ENCODE data around the gene SOWAHB. TPM values are rescaled to one million over a fixed set of nuclear protein-coding genes. Genes with fewer than 3 reads are reported as not detected.

Gene SOWAHB
- total RNA-seq, 2 experiments from 2014 or later, result not detected

- no peak for TF ChIP-seq EZH2phosphoT487 (IDR thresholded peaks at IDR 0.05; ENCODE audit: borderline replicate concordance, low read depth, low read length)
- TF ChIP-seq, protein P1, sequence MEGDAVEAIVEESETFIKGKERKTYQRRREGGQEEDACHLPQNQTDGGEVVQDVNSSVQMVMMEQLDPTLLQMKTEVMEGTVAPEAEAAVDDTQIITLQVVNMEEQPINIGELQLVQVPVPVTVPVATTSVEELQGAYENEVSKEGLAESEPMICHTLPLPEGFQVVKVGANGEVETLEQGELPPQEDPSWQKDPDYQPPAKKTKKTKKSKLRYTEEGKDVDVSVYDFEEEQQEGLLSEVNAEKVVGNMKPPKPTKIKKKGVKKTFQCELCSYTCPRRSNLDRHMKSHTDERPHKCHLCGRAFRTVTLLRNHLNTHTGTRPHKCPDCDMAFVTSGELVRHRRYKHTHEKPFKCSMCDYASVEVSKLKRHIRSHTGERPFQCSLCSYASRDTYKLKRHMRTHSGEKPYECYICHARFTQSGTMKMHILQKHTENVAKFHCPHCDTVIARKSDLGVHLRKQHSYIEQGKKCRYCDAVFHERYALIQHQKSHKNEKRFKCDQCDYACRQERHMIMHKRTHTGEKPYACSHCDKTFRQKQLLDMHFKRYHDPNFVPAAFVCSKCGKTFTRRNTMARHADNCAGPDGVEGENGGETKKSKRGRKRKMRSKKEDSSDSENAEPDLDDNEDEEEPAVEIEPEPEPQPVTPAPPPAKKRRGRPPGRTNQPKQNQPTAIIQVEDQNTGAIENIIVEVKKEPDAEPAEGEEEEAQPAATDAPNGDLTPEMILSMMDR (conservative IDR thresholded peaks at IDR 0.05; ENCODE audit: low read length), result no peak
- POLR2A ChIA-PET, result no interaction called here
These were observed 7.6 kb upstream of the SOWAHB start for GRCh38 chr4:76905521-76905920.

GRCh38 chr4:76904646-76905190 is 6.8 kb upstream of the SOWAHB start:
- Histone ChIP-seq H4K20me1 (ENCODE audit: insufficient read depth, low read length) (no peaks in the 10 kb centered on the region), H3K4me1 (ENCODE audit: insufficient read depth, low read length, poor library complexity, severe bottlenecking) (no peaks in the 10 kb centered on the region), H2AFZ (ENCODE audit: low read length) (no peak overlapping the region), H3K9me3 (ENCODE audit: low read length) (no peaks in the 10 kb centered on the region), H3K79me2 (ENCODE audit: insufficient read depth, low read depth, low read length) (no peaks in the 10 kb centered on the region), H3K27ac (ENCODE audit: low read depth, low read length, poor library complexity, severe bottlenecking) (no peak overlapping the region), H3K4me3 (ENCODE audit: low read depth, low read length, poor library complexity, severe bottlenecking) (no peak overlapping the region), H3K4me2 (ENCODE audit: low read length) (no peak overlapping the region), H3K9me2 (ENCODE audit: insufficient read depth, low read length) (no peaks in the 10 kb centered on the region), H3K36me3 (ENCODE audit: insufficient read depth, low read length) (no peaks in the 10 kb centered on the region)
- BruUV-seq (replicated peaks), result no TSS peak
- no peak for DNase-seq (ENCODE audit: low spot score)
- intact Hi-C loops (cut with micrococcal nuclease; ENCODE audit: unreplicated experiment), result no loop called here
- CTCF ChIA-PET (ENCODE audit: unreplicated experiment), result no interaction called here
- POLR2A ChIA-PET, result no interaction called here
- TF ChIP-seq, protein P1 (conservative IDR thresholded peaks at IDR 0.05; ENCODE audit: low read length), result no peak
- no peak for TF ChIP-seq EZH2phosphoT487 (IDR thresholded peaks at IDR 0.05; ENCODE audit: borderline replicate concordance, low read depth, low read length)

More at GRCh38 chr4:76905521-76905920, 7.6 kb upstream of the SOWAHB start:
- Histone ChIP-seq H4K20me1 (ENCODE audit: insufficient read depth, low read length) (no peaks in the 10 kb centered on the region), H3K9me3 (ENCODE audit: low read length) (no peaks in the 10 kb centered on the region), H3K4me3 (ENCODE audit: low read depth, low read length, poor library complexity, severe bottlenecking) (no peak overlapping the region), H3K36me3 (ENCODE audit: insufficient read depth, low read length) (no peaks in the 10 kb centered on the region), H3K79me2 (ENCODE audit: insufficient read depth, low read depth, low read length) (no peaks in the 10 kb centered on the region), H2AFZ (ENCODE audit: low read length) (no peak overlapping the region), H3K4me1 (ENCODE audit: insufficient read depth, low read length, poor library complexity, severe bottlenecking) (no peaks in the 10 kb centered on the region), H3K27ac (ENCODE audit: low read depth, low read length, poor library complexity, severe bottlenecking) (no peak overlapping the region), H3K9me2 (ENCODE audit: insufficient read depth, low read length) (no peaks in the 10 kb centered on the region), H3K4me2 (ENCODE audit: low read length) (no peak overlapping the region)
- BruUV-seq (replicated peaks), result no TSS peak
- no peak for DNase-seq (ENCODE audit: low spot score)
- CTCF ChIA-PET (ENCODE audit: unreplicated experiment), result no interaction called here
- intact Hi-C loops (cut with micrococcal nuclease; ENCODE audit: unreplicated experiment), result no loop called here

- Histone ChIP-seq H3K4me1 (ENCODE audit: insufficient read depth, low read length, poor library complexity, severe bottlenecking) (no peaks in the 10 kb centered on the region), H3K4me3 (ENCODE audit: low read depth, low read length, poor library complexity, severe bottlenecking) (no peak overlapping the region), H2AFZ (ENCODE audit: low read length) (no peak overlapping the region), H3K9me3 (ENCODE audit: low read length) (no peaks in the 10 kb centered on the region), H3K9me2 (ENCODE audit: insufficient read depth, low read length) (no peaks in the 10 kb centered on the region), H4K20me1 (ENCODE audit: insufficient read depth, low read length) (no peaks in the 10 kb centered on the region), H3K27ac (ENCODE audit: low read depth, low read length, poor library complexity, severe bottlenecking) (no peak overlapping the region), H3K4me2 (ENCODE audit: low read length) (no peak overlapping the region), H3K36me3 (ENCODE audit: insufficient read depth, low read length) (no peaks in the 10 kb centered on the region), H3K79me2 (ENCODE audit: insufficient read depth, low read depth, low read length) (no peaks in the 10 kb centered on the region)
- BruUV-seq (replicated peaks), result no TSS peak
- TF ChIP-seq, protein P1 (conservative IDR thresholded peaks at IDR 0.05; ENCODE audit: low read length), result no peak
- TF ChIP-seq EZH2phosphoT487 (IDR thresholded peaks at IDR 0.05; ENCODE audit: borderline replicate concordance, low read depth, low read length), result no peak
- POLR2A ChIA-PET, result interaction anchor here (1.4 kb wide), 1 partner anchor 10 kb away, joined by 3 read pairs; no protein-coding TSS in a partner anchor
- no peak for DNase-seq (ENCODE audit: low spot score)
- CTCF ChIA-PET (ENCODE audit: unreplicated experiment), result no interaction called here
- intact Hi-C loops (cut with micrococcal nuclease; ENCODE audit: unreplicated experiment), result no loop called here
These were observed 4.4 kb upstream of the SOWAHB start for GRCh38 chr4:76902233-76902890.

Data from OCI-LY7 (cell line).